PFSK-1 (cell line): ENCODE results near the gene SNX3.

ENCODE experiments used
- FOXP2 ChIP-seq: optimal IDR thresholded peaks from 2 replicates; pipeline ENCODE3; 2011; ENCODE audit warnings: borderline replicate concordance, control low read depth, inconsistent platforms; ENCODE audit not compliant: insufficient read depth; ENCODE audit errors: extremely low read length, extremely low read depth
- POLR2AphosphoS5 ChIP-seq: IDR thresholded peaks from 2 replicates; pipeline ENCODE4 v1.6.1; 2012; ENCODE audit warnings: low read depth, mild to moderate bottlenecking, control low read depth, low read length, moderate library complexity
- REST ChIP-seq, 2 experiments: IDR thresholded peaks; 2 replicates each; pipeline versions ENCODE4 v1.6.1 to v1.8.0; 2011 to 2012; ENCODE audit warnings: low read depth in 2 of 2, low read length in 2 of 2, control low read depth in 1 of 2, inconsistent platforms in 1 of 2, mild to moderate bottlenecking in 1 of 2, moderate library complexity in 1 of 2; ENCODE audit not compliant: insufficient read depth in 1 of 2
- SIN3A ChIP-seq: IDR thresholded peaks from 2 replicates; pipeline ENCODE4 v1.6.1; 2012; ENCODE audit warnings: mild to moderate bottlenecking, low read length, moderate library complexity, borderline replicate concordance; ENCODE audit not compliant: insufficient read depth
- TAF1 ChIP-seq: IDR thresholded peaks from 2 replicates; pipeline ENCODE4 v1.6.1; 2012; ENCODE audit warnings: low read length, control low read depth, borderline replicate concordance; ENCODE audit not compliant: insufficient read depth

Gene SNX3

GRCh38 chr6:108288742-108289141, 27.9 kb upstream of the SNX3 start:
- TF ChIP-seq TAF1 (no peak), POLR2AphosphoS5 (no peak), REST (IDR thresholded peaks at IDR 0.05; ENCODE audit: insufficient read depth in 1 of 2, low read depth in 2 of 2, low read length in 2 of 2) (no peak), SIN3A (no peak)

- TF ChIP-seq SIN3A (no peak), FOXP2 (no peak), POLR2AphosphoS5 (no peak), REST (IDR thresholded peaks at IDR 0.05; ENCODE audit: insufficient read depth in 1 of 2, low read depth in 2 of 2, low read length in 2 of 2) (no peak), TAF1 (no peak)
These were observed 26.5 kb upstream of the SNX3 start for GRCh38 chr6:108287373-108287772.

GRCh38 chr6:108286366-108286765, 25.5 kb upstream of the SNX3 start:
- TF ChIP-seq FOXP2 (no peak), SIN3A (no peak), TAF1 (no peak), POLR2AphosphoS5 (no peak), REST (IDR thresholded peaks at IDR 0.05; ENCODE audit: insufficient read depth in 1 of 2, low read depth in 2 of 2, low read length in 2 of 2) (no peak)

- TF ChIP-seq TAF1, result no peak
- TF ChIP-seq FOXP2, result no peak
- TF ChIP-seq POLR2AphosphoS5, result no peak
- no peak for TF ChIP-seq SIN3A
- TF ChIP-seq REST (IDR thresholded peaks at IDR 0.05; ENCODE audit: insufficient read depth in 1 of 2, low read depth in 2 of 2, low read length in 2 of 2), result no peak
These were observed 24.5 kb upstream of the SNX3 start for GRCh38 chr6:108285381-108285780.

DNA sequence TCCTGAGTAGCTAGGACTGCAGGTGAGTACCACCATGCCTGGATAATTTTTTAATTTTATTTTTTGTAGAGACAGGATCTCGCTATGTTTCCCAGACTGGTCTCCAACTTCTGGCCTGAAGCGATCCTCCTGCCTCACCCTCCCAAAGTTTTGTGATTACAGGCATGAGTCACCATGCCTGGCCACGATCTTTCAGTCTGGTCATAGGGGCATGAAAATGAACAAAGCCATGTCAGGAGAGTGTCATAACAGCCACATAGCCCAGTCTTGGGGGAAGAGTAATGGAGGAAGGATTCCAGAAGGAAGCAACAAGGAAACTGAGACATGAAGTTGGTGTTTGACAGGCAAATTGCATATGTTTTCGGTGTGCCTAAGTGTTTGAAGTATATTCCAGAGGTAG, 17.0 kb upstream of the SNX3 start:
- no peak for TF ChIP-seq POLR2AphosphoS5
- TF ChIP-seq FOXP2, result no peak
- no peak for TF ChIP-seq REST (IDR thresholded peaks at IDR 0.05; ENCODE audit: insufficient read depth in 1 of 2, low read depth in 2 of 2, low read length in 2 of 2)
- TF ChIP-seq TAF1, result no peak
- TF ChIP-seq SIN3A, result no peak
